HG02885 (cell line): ENCODE results near the gene NT5C3B.
A peak's percentile ranks its signal among the peaks of the same experiment; 100 is the strongest.

Source experiments
- ATAC-seq: cut with Tn5 transposase; IDR thresholded peaks from one replicate; pipeline ENCODE4 v1.9.1; 2021; ENCODE audit warnings: mild to moderate bottlenecking; ENCODE audit not compliant: unreplicated experiment, poor library complexity

Gene NT5C3B

GRCh38 chr17:41812381-41813151 is 23.5 kb downstream of the NT5C3B start, which contains the start of gene FKBP10:
FKBP10 (plus strand) TSS chr17:41813004; CDS start chr17:41813035, 31 bp downstream.
- no peak for ATAC-seq

- peak; percentile 69 for ATAC-seq
These were observed 24.3 kb downstream of the NT5C3B start, which contains the start of gene P3H4 for GRCh38 chr17:41811549-41812380. P3H4 (minus strand) TSS chr17:41811949; CDS start chr17:41811915, 34 bp downstream.

- no peak for ATAC-seq
These were observed 25.1 kb downstream of the NT5C3B start for GRCh38 chr17:41810659-41811548.

- no peak for ATAC-seq
These were observed 29.2 kb downstream of the NT5C3B start for GRCh38 chr17:41806685-41807445.

GRCh38 chr17:41803049-41804020 is 32.7 kb downstream of the NT5C3B start:
- ATAC-seq = no peak

- no peak for ATAC-seq
These were observed 34.4 kb downstream of the NT5C3B start for GRCh38 chr17:41801374-41802271.

- ATAC-seq = no peak
These were observed 35.2 kb downstream of the NT5C3B start for GRCh38 chr17:41800601-41801373.

GRCh38 chr17:41799366-41799765 is 36.7 kb downstream of the NT5C3B start:
- ATAC-seq = no peak

- no peak for ATAC-seq
These were observed 38.7 kb downstream of the NT5C3B start for GRCh38 chr17:41797377-41797776.

- no peak for ATAC-seq
These were observed 39.7 kb downstream of the NT5C3B start for GRCh38 chr17:41796121-41796895.

GRCh38 chr17:41794540-41794975 is 41.5 kb downstream of the NT5C3B start:
- no peak for ATAC-seq

- no peak for ATAC-seq
These were observed 42.1 kb downstream of the NT5C3B start for GRCh38 chr17:41793784-41794539.

GRCh38 chr17:41792845-41793783 is 42.9 kb downstream of the NT5C3B start:
- no peak for ATAC-seq

GRCh38 chr17:41787021-41787418 is 49.0 kb downstream of the NT5C3B start:
- ATAC-seq = no peak
